ENCODE data around the gene UBQLN2.

UBQLN2 gene

GRCh38 chrX:56569378-56570057 is 6.1 kb downstream of the UBQLN2 start:
- Histone ChIP-seq H2AFZ (no peak overlapping the region), H3K79me2 (peaks cover 9% of the 10 kb centered on the region), H3K4me2 (ENCODE audit: low read length) (no peak overlapping the region), H3K9me3 (ENCODE audit: control insufficient read depth, low read length) (no peaks in the 10 kb centered on the region), H3K9ac (no peak overlapping the region), H3K27me3 (ENCODE audit: control insufficient read depth, insufficient read depth, low read length) (no peaks in the 10 kb centered on the region), H3K4me3 (ENCODE audit: low read depth, low read length) (no peak overlapping the region), H3K27ac (no peak overlapping the region), H3K36me3 (ENCODE audit: control insufficient read depth, insufficient read depth, low read length) (no peaks in the 10 kb centered on the region), H3K4me1 (peaks cover 2% of the 10 kb centered on the region)
- TF ChIP-seq CTCF (IDR thresholded peaks at IDR 0.05), result no peak

- no peak overlapping the region for H3K27ac ChIP-seq
- no peak overlapping the region for H3K9ac ChIP-seq
- no peak for TF ChIP-seq CTCF (IDR thresholded peaks at IDR 0.05)
- H3K36me3 ChIP-seq (ENCODE audit: control insufficient read depth, insufficient read depth, low read length), result no peaks in the 10 kb centered on the region
- no peaks in the 10 kb centered on the region for H3K27me3 ChIP-seq (ENCODE audit: control insufficient read depth, insufficient read depth, low read length)
- no peaks in the 10 kb centered on the region for H3K4me1 ChIP-seq
- peaks cover 2% of the 10 kb centered on the region for H3K79me2 ChIP-seq
- H3K4me2 ChIP-seq (ENCODE audit: low read length), result no peak overlapping the region
- no peaks in the 10 kb centered on the region for H3K9me3 ChIP-seq (ENCODE audit: control insufficient read depth, low read length)
- no peak overlapping the region for H3K4me3 ChIP-seq (ENCODE audit: low read depth, low read length)
- H2AFZ ChIP-seq, result no peak overlapping the region
Observed at GRCh38 chrX:56572975-56573374, 9.5 kb downstream of the UBQLN2 start.

DNA sequence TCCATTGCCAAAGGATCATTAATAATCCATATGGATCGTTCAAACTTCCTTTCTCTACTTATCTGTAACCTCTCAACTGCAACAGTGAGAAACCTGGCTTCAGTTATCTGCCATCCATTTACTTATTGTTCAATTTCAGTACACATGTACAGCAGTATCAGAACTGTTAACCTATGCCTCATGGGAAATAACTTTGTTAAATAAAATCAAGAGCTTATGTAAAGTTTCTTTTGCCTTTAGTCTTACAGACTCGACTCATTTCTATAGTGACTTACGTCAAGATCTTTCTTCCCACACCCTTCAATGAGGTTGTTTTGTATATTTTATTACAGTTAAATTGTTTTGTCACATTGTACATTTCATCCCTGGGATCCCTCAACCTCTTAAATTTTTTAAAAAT is 11.4 kb downstream of the UBQLN2 start:
- no peak for TF ChIP-seq CTCF (IDR thresholded peaks at IDR 0.05)
- H3K4me1 ChIP-seq, result no peaks in the 10 kb centered on the region
- no peak overlapping the region for H3K4me3 ChIP-seq (ENCODE audit: low read depth, low read length)
- no peak overlapping the region for H3K27ac ChIP-seq
- no peak overlapping the region for H3K4me2 ChIP-seq (ENCODE audit: low read length)
- H2AFZ ChIP-seq, result no peak overlapping the region
- no peaks in the 10 kb centered on the region for H3K36me3 ChIP-seq (ENCODE audit: control insufficient read depth, insufficient read depth, low read length)
- peaks cover 2% of the 10 kb centered on the region for H3K79me2 ChIP-seq
- H3K9ac ChIP-seq, result no peak overlapping the region
- no peaks in the 10 kb centered on the region for H3K9me3 ChIP-seq (ENCODE audit: control insufficient read depth, low read length)
- H3K27me3 ChIP-seq (ENCODE audit: control insufficient read depth, insufficient read depth, low read length), result no peaks in the 10 kb centered on the region

DNA sequence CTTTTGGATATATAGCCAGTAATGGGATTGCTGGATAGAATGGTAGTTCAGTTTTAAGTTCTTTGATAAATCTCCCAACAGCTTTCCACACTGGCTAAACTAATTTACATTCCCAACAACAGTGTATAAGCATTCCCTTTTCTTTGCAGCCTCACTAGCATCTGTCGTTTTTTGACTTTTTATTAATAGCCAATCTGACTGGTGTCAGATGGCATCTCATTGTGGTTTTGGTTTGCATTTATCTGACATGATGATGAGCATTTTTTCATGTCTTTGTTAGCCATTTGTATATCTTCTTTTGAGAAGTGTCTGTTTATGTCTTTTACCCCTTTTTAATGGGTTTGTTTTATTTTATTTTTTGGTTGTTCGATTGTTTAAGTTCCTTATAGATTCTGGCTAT is 13.3 kb downstream of the UBQLN2 start:
- Histone ChIP-seq H3K9me3 (ENCODE audit: control insufficient read depth, low read length) (no peaks in the 10 kb centered on the region), H3K4me1 (no peaks in the 10 kb centered on the region), H2AFZ (no peak overlapping the region), H3K9ac (no peak overlapping the region), H3K4me3 (ENCODE audit: low read depth, low read length) (no peak overlapping the region), H3K79me2 (peaks cover 2% of the 10 kb centered on the region), H3K27me3 (ENCODE audit: control insufficient read depth, insufficient read depth, low read length) (no peaks in the 10 kb centered on the region), H3K4me2 (ENCODE audit: low read length) (no peak overlapping the region), H3K27ac (no peak overlapping the region), H3K36me3 (ENCODE audit: control insufficient read depth, insufficient read depth, low read length) (no peaks in the 10 kb centered on the region)
- no peak for TF ChIP-seq CTCF (IDR thresholded peaks at IDR 0.05)
